Transverse colon (tissue), 4 donors: ENCODE measurements around the gene EDAR. TPM values are rescaled to one million over a fixed set of nuclear protein-coding genes. Genes with fewer than 3 reads are reported as not detected.

ENCODE experiments used
- DNase-seq: peaks from one replicate; pipeline ENCODE4 v3.0.0-alpha.2; 2019
- H3K27ac ChIP-seq, 4 donors: fragments of 200-600 bp; sonication (generic); 2 replicates each; pipeline ENCODE4 v1.5.1; 2016 to 2018; ENCODE audit warnings: inconsistent platforms in 4 of 4
- H3K27me3 ChIP-seq: fragments of 200-600 bp; sonication (generic); 2 replicates; pipeline ENCODE4 v1.5.1; 2017; ENCODE audit warnings: inconsistent platforms
- H3K36me3 ChIP-seq, 4 donors: fragments of 200-600 bp; sonication (generic); 2 replicates each; pipeline ENCODE4 v1.5.1; 2017 to 2019; ENCODE audit warnings: inconsistent platforms in 4 of 4
- H3K4me1 ChIP-seq, 4 donors: fragments of 200-600 bp; sonication (generic); 2 replicates each; pipeline ENCODE4 v1.5.1; 2017 to 2020; ENCODE audit warnings: inconsistent platforms in 4 of 4
- H3K4me3 ChIP-seq, 4 donors: fragments of 200-600 bp; sonication (generic); 1 replicate in 1 of 4; 2 replicates in 3 of 4; pipeline versions ENCODE4 v1.5.1 to v1.6.1; 2017 to 2019; ENCODE audit warnings: inconsistent platforms in 4 of 4
- H3K9me3 ChIP-seq, 2 donors: fragments of 200-600 bp; sonication (generic); 2 replicates each; pipeline ENCODE4 v1.5.1; 2017 to 2019; ENCODE audit warnings: inconsistent platforms in 2 of 2
- CTCF ChIP-seq, 5 experiments: fragments of 200-600 bp in 3 of 5; fragments of 450-650 bp in 2 of 5; sonication (generic) in 3 of 5; IDR thresholded peaks; 1 replicate in 2 of 5; 2 replicates in 3 of 5; pipeline ENCODE4 v1.5.1; 2016 to 2017; ENCODE audit warnings: antibody characterized with exemption in 5 of 5, inconsistent platforms in 3 of 5, mild to moderate bottlenecking in 2 of 5, moderate library complexity in 1 of 5
- EP300 ChIP-seq: sonication (generic); formaldehyde crosslinking; IDR thresholded peaks from one replicate; pipeline ENCODE4 v1.6.1; 2017; ENCODE audit warnings: antibody characterized with exemption, low read depth
- POLR2A ChIP-seq: fragments of 450-650 bp; IDR thresholded peaks from one replicate; pipeline ENCODE4 v1.6.1; 2016; ENCODE audit warnings: antibody characterized with exemption, mild to moderate bottlenecking, moderate library complexity
- POLR2AphosphoS5 ChIP-seq, 3 donors: sonication (generic); formaldehyde crosslinking; IDR thresholded peaks; one replicate each; pipeline ENCODE4 v1.6.1; 2016; ENCODE audit warnings: antibody characterized with exemption in 3 of 3
- WGBS, 2 donors: methylation state at CpG; one replicate each; pipeline ENCODE4 v1.1.5; 2018; ENCODE audit warnings: low coverage in 1 of 2; 5-methylcytosine and 5-hydroxymethylcytosine counted together
- in situ Hi-C, 4 donors: fragments of 200-750 bp; cut with MboI; loops; one replicate each; pipeline versions ENCODE4 v1.15.0 to v1.15.1; 2017; ENCODE audit warnings: low sequenced_read_pairs in 3 of 4, low pct_ligation_motif_present in 1 of 4, low pct_unique_long_range_greater_than_20kb in 1 of 4
- intact Hi-C: fragments of 100-400 bp; cut with DNase I; formaldehyde crosslinking; loops from one replicate; pipeline ENCODE4 v1.15.1; 2023; ENCODE audit warnings: low total_unique reads
- total RNA-seq, 4 donors: library from RNA; depleted of rRNA; stranded (reverse); fragments of >200 nt; gene quantifications; one replicate each; pipeline ENCODE4 v1.1.0, GENCODE V29; 2016

Gene EDAR
- total RNA-seq, 4 donors from 2014 or later: 0.14 to 0.64 TPM; not detected in 2

- no peak for DNase-seq
- Histone ChIP-seq H3K36me3 (no peaks in the 10 kb centered on the region), H3K4me1 (peaks cover 0 to 12% (median 7%) of the 10 kb centered on the region in 4 donors), H3K27me3 (no peaks in the 10 kb centered on the region), H3K4me3 (no peak overlapping the region), H3K9me3 (peaks cover 6 to 13% of the 10 kb centered on the region in 2 donors), H3K27ac (peak overlapping the region; percentile 2 to 49 (median 30))
- WGBS, 2 donors: 47 to 48% methylated on average over 2 of the region's 2 CpGs
- no peak for TF ChIP-seq CTCF (IDR thresholded peaks at IDR 0.05)
- TF ChIP-seq EP300: no peak
- TF ChIP-seq POLR2AphosphoS5 (IDR thresholded peaks at IDR 0.05): no peak
- intact Hi-C loops: no loop called here
- in situ Hi-C loops: no loop called here
Measured at GRCh38 chr2:108895188-108895587, 93.8 kb downstream of the EDAR start.

- Histone ChIP-seq H3K4me1 (peaks cover 0 to 12% (median 7%) of the 10 kb centered on the region in 4 donors), H3K27me3 (no peaks in the 10 kb centered on the region), H3K36me3 (no peaks in the 10 kb centered on the region), H3K9me3 (peaks cover 7 to 17% of the 10 kb centered on the region in 2 donors), H3K4me3 (no peak overlapping the region), H3K27ac (no peak overlapping the region)
- intact Hi-C loops (no loop called here), in situ Hi-C loops (no loop called here)
- no peak for TF ChIP-seq POLR2AphosphoS5 (IDR thresholded peaks at IDR 0.05)
- TF ChIP-seq CTCF (IDR thresholded peaks at IDR 0.05): no peak
- no peak for TF ChIP-seq EP300
- no peak for TF ChIP-seq POLR2A
- DNase-seq: no peak
- 40 to 68% methylated on average over 2 to 3 of the region's 3 CpGs for WGBS, 2 donors
Measured at GRCh38 chr2:108894766-108895165, 94.3 kb downstream of the EDAR start.

- WGBS, 2 donors: 60 to 89% methylated on average over 1 of the region's 1 CpG
- TF ChIP-seq POLR2AphosphoS5 (IDR thresholded peaks at IDR 0.05) (no peak), POLR2A (no peak), EP300 (no peak), CTCF (IDR thresholded peaks at IDR 0.05) (no peak)
- Histone ChIP-seq H3K36me3 (no peaks in the 10 kb centered on the region), H3K9me3 (peaks cover 10 to 26% of the 10 kb centered on the region in 2 donors), H3K27me3 (no peaks in the 10 kb centered on the region), H3K4me1 (peaks cover 0 to 12% (median 7%) of the 10 kb centered on the region in 4 donors), H3K4me3 (no peak overlapping the region), H3K27ac (no peak overlapping the region)
- DNase-seq: no peak
- intact Hi-C loops (no loop called here), in situ Hi-C loops (no loop called here)
Measured at GRCh38 chr2:108893277-108893676, 95.7 kb downstream of the EDAR start.

- WGBS, 2 donors: 90 to 100% methylated on average over 1 of the region's 1 CpG
- intact Hi-C loops (no loop called here), in situ Hi-C loops (no loop called here)
- Histone ChIP-seq H3K27ac (no peak overlapping the region), H3K9me3 (peaks cover 24 to 26% of the 10 kb centered on the region in 2 donors), H3K4me3 (no peak overlapping the region), H3K27me3 (no peaks in the 10 kb centered on the region), H3K4me1 (peaks cover 0 to 5% (median 2%) of the 10 kb centered on the region in 4 donors), H3K36me3 (no peaks in the 10 kb centered on the region)
- no peak for DNase-seq
- no peak for TF ChIP-seq POLR2AphosphoS5 (IDR thresholded peaks at IDR 0.05)
- no peak for TF ChIP-seq POLR2A
- TF ChIP-seq CTCF (IDR thresholded peaks at IDR 0.05): no peak
- no peak for TF ChIP-seq EP300
Measured at GRCh38 chr2:108889907-108890306, 99.1 kb downstream of the EDAR start.
